Testis (tissue), 3 donors: ENCODE results near the gene NOM1. TPM values are rescaled to one million over a fixed set of nuclear protein-coding genes. Genes with fewer than 3 reads are reported as not detected.

Experiments used
- DNase-seq: peaks from one replicate; pipeline ENCODE4 v3.0.0-alpha.2; 2019
- H3K27ac ChIP-seq, 2 donors: fragments of 200-600 bp; sonication (generic); one replicate each; pipeline ENCODE4 v1.5.1; 2019
- H3K27me3 ChIP-seq: fragments of 200-600 bp; sonication (generic); one replicate; pipeline ENCODE4 v1.5.1; 2019
- H3K36me3 ChIP-seq: fragments of 200-600 bp; sonication (generic); one replicate; pipeline ENCODE4 v1.5.1; 2017; ENCODE audit warnings: low read depth; ENCODE audit errors: missing control alignments
- H3K4me1 ChIP-seq: fragments of 200-600 bp; sonication (generic); one replicate; pipeline ENCODE4 v1.5.1; 2019
- H3K4me3 ChIP-seq, 2 donors: fragments of 200-600 bp; sonication (generic); one replicate each; pipeline ENCODE4 v1.5.1; 2017 to 2019
- H3K9me3 ChIP-seq: fragments of 200-600 bp; sonication (generic); one replicate; pipeline ENCODE4 v1.5.1; 2017
- CTCF ChIP-seq, 3 experiments: fragments of 450-650 bp in 2 of 3; fragments of 200-600 bp in 1 of 3; sonication (generic) in 1 of 3; IDR thresholded peaks; one replicate each; pipeline ENCODE4 v1.5.1; 2016 to 2019; ENCODE audit warnings: antibody characterized with exemption in 3 of 3, mild to moderate bottlenecking in 2 of 3, moderate library complexity in 1 of 3
- POLR2A ChIP-seq: fragments of 450-650 bp; IDR thresholded peaks from one replicate; pipeline ENCODE4 v1.6.1; 2017; ENCODE audit warnings: antibody characterized with exemption, mild to moderate bottlenecking, moderate library complexity
- WGBS, 2 donors: methylation state at CpG; one replicate each; pipeline ENCODE4 v1.1.5; 2018; 5-methylcytosine and 5-hydroxymethylcytosine counted together
- intact Hi-C: fragments of 100-400 bp; cut with DNase I; formaldehyde crosslinking; loops from one replicate; pipeline ENCODE4 v1.15.1; 2023; ENCODE audit warnings: low total_unique reads
- polyA plus RNA-seq: library from polyadenylated mRNA; stranded (reverse); fragments of 350-450 nt; fragmentation: Illumina TruSeq; extraction: RNeasy Lipid Tissue Mini Kit (QIAGEN cat#74804); gene quantifications from one replicate; pipeline ENCODE4 v1.2.3, GENCODE V29; 2014; ENCODE audit warnings: low read depth, low replicate concordance; ENCODE audit not compliant: insufficient read depth
- total RNA-seq, 2 donors: library from RNA; depleted of rRNA; stranded (reverse); fragments of >200 nt; gene quantifications; one replicate each; pipeline ENCODE4 v1.2.3, GENCODE V29; 2016

The NOM1 gene
- total and polyA plus RNA-seq, 3 donors from 2014 or later, result 20.2 to 47.1 (median 42.8) TPM

GRCh38 chr7:156962145-156962544, 12.6 kb downstream of the NOM1 start:
- no peaks in the 10 kb centered on the region for H3K36me3 ChIP-seq
- intact Hi-C loops, result no loop called here

GRCh38 chr7:156962897-156963296, 13.4 kb downstream of the NOM1 start:
- 93 to 98% methylated on average over 15 to 16 of the region's 16 CpGs for WGBS, 2 donors
- Histone ChIP-seq H3K4me3 (no peak overlapping the region), H3K9me3 (no peaks in the 10 kb centered on the region), H3K4me1 (no peaks in the 10 kb centered on the region), H3K36me3 (no peaks in the 10 kb centered on the region), H3K27me3 (no peaks in the 10 kb centered on the region), H3K27ac (no peak overlapping the region)
- intact Hi-C loops, result no loop called here
- TF ChIP-seq CTCF (IDR thresholded peaks at IDR 0.05) (no peak), POLR2A (no peak)
- no peak for DNase-seq

More at GRCh38 chr7:156962145-156962544, 12.6 kb downstream of the NOM1 start:
- WGBS, 2 donors, result 94 to 98% methylated on average over 8 to 18 of the region's 18 CpGs
- Histone ChIP-seq H3K27me3 (no peaks in the 10 kb centered on the region), H3K4me1 (no peaks in the 10 kb centered on the region), H3K9me3 (no peaks in the 10 kb centered on the region), H3K4me3 (no peak overlapping the region), H3K27ac (no peak overlapping the region)
- DNase-seq, result no peak
- TF ChIP-seq POLR2A, result no peak
- no peak for TF ChIP-seq CTCF (IDR thresholded peaks at IDR 0.05)

- H3K4me1 ChIP-seq, result no peaks in the 10 kb centered on the region
- 61 to 80% methylated on average over 11 to 12 of the region's 12 CpGs for WGBS, 2 donors
- no peaks in the 10 kb centered on the region for H3K27me3 ChIP-seq
- H3K27ac ChIP-seq, result no peak overlapping the region
- intact Hi-C loops, result no loop called here
- no peaks in the 10 kb centered on the region for H3K9me3 ChIP-seq
- no peak overlapping the region for H3K4me3 ChIP-seq
- H3K36me3 ChIP-seq, result no peaks in the 10 kb centered on the region
- no peak for TF ChIP-seq CTCF (IDR thresholded peaks at IDR 0.05)
- TF ChIP-seq POLR2A, result no peak
- DNase-seq, result no peak
These were observed 14.0 kb downstream of the NOM1 start for GRCh38 chr7:156963472-156963871.

- no peaks in the 10 kb centered on the region for H3K36me3 ChIP-seq
These were observed 15.5 kb downstream of the NOM1 start for GRCh38 chr7:156964971-156965370.

More at GRCh38 chr7:156964971-156965370, 15.5 kb downstream of the NOM1 start:
- intact Hi-C loops, result no loop called here
- no peak for DNase-seq
- H3K27me3 ChIP-seq, result no peaks in the 10 kb centered on the region
- no peaks in the 10 kb centered on the region for H3K4me1 ChIP-seq
- WGBS, 2 donors, result 93 to 95% methylated on average over 8 to 11 of the region's 11 CpGs
- H3K9me3 ChIP-seq, result no peaks in the 10 kb centered on the region
- H3K27ac ChIP-seq, result no peak overlapping the region
- TF ChIP-seq POLR2A, result no peak
- no peak for TF ChIP-seq CTCF (IDR thresholded peaks at IDR 0.05)
- H3K4me3 ChIP-seq, result no peak overlapping the region
